NT2/D1 (cell line): Measurements from ENCODE around the gene ROR2.
A peak's percentile ranks its signal among the peaks of the same experiment; 100 is the strongest.

Experiments
- DNase-seq: peaks from one replicate; pipeline ENCODE4 v3.0.0-alpha.2; 2011; ENCODE audit warnings: low read depth, low spot score
- H3K27me3 ChIP-seq: 2 replicates; pipeline ENCODE4 v1.6.0; 2011; ENCODE audit warnings: mild to moderate bottlenecking; ENCODE audit not compliant: insufficient read length, insufficient read depth
- H3K36me3 ChIP-seq: 2 replicates; pipeline ENCODE4 v1.6.1; 2011; ENCODE audit warnings: mild to moderate bottlenecking, low read length, mixed read lengths; ENCODE audit not compliant: insufficient read depth, insufficient read length
- H3K4me1 ChIP-seq: 2 replicates; pipeline ENCODE4 v1.5.1; 2011; ENCODE audit not compliant: insufficient read depth, insufficient read length
- H3K4me3 ChIP-seq: 2 replicates; pipeline ENCODE4 v1.5.1; 2011; ENCODE audit warnings: low read depth; ENCODE audit not compliant: insufficient read length
- H3K9ac ChIP-seq: 2 replicates; pipeline ENCODE4 v1.6.0; 2011; ENCODE audit warnings: low read depth; ENCODE audit not compliant: insufficient read length
- H3K9me3 ChIP-seq: 2 replicates; pipeline ENCODE4 v1.5.1; 2011; ENCODE audit warnings: mild to moderate bottlenecking, low read length; ENCODE audit not compliant: insufficient read depth
- SUZ12 ChIP-seq: IDR thresholded peaks from 2 replicates; pipeline ENCODE4 v1.6.1; 2011; ENCODE audit not compliant: insufficient read length, insufficient read depth; ENCODE audit errors: extremely low read depth
- YY1 ChIP-seq: IDR thresholded peaks from 2 replicates; pipeline ENCODE4 v1.6.1; 2011; ENCODE audit not compliant: insufficient read length, insufficient read depth
- ZNF274 ChIP-seq: IDR thresholded peaks from 2 replicates; pipeline ENCODE4 v1.6.1; 2011; ENCODE audit warnings: mild to moderate bottlenecking, low read depth, low read length

ROR2 gene

DNA sequence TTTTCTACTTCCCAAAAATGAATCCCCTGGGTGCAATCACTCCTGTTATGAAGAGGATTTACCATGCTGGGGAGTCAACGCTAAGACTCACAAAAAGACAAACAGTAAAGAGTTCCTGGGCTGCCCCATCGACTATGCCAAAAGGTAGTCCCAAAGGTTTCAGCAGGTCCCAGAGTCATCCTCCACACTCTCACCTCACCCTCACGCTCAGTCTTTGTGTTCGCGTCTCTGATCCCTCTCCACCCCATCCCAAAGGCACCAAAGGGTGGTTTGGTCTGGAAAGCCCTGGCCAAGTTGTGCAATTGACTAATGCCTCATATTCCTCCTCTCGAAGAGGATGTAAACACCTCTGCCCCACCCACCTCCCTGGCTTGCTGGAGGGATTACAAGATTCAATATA, 286.2 kb downstream of the ROR2 start:
- TF ChIP-seq YY1 = no peak
- no peak for TF ChIP-seq ZNF274
- no peak for TF ChIP-seq SUZ12
- Histone ChIP-seq H3K4me3 (no peak overlapping the region), H3K9me3 (no peaks in the 10 kb centered on the region), H3K36me3 (no peaks in the 10 kb centered on the region), H3K4me1 (peaks cover 2% of the 10 kb centered on the region), H3K9ac (no peak overlapping the region), H3K27me3 (no peaks in the 10 kb centered on the region)
- DNase-seq = no peak

GRCh38 chr9:91661451-91661850, 288.6 kb downstream of the ROR2 start:
- H3K27me3 ChIP-seq = no peaks in the 10 kb centered on the region
- H3K9me3 ChIP-seq = no peaks in the 10 kb centered on the region
- TF ChIP-seq SUZ12 (no peak), ZNF274 (no peak), YY1 (no peak)
- DNase-seq = no peak
- no peaks in the 10 kb centered on the region for H3K36me3 ChIP-seq
- H3K4me3 ChIP-seq = no peak overlapping the region
- peaks cover 2% of the 10 kb centered on the region for H3K4me1 ChIP-seq
- H3K9ac ChIP-seq = no peak overlapping the region

DNA sequence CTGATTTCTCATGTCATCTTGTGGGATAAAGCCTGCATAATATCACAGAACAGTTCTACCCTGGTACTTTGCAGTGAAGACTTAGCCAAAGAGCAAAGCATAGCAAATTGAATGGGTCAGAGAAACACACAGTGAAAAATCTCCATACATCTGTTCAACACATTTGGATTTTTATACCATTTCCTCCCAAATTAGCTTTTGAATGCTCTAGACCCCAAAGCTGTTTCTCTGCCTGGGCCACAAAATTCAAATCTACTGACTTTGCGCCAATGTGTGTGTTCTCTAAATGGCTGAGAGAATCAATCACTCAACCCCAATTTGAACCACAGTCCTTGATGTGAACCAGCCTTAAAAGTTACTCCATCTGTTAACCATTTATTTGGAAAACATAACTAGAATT, 289.5 kb downstream of the ROR2 start:
- no peaks in the 10 kb centered on the region for H3K36me3 ChIP-seq

GRCh38 chr9:91659529-91660495, 290.2 kb downstream of the ROR2 start:
- Histone ChIP-seq H3K36me3 (no peaks in the 10 kb centered on the region), H3K4me1 (peaks cover 2% of the 10 kb centered on the region), H3K9ac (no peak overlapping the region), H3K4me3 (no peak overlapping the region), H3K9me3 (no peaks in the 10 kb centered on the region), H3K27me3 (no peaks in the 10 kb centered on the region)
- no peak for TF ChIP-seq SUZ12
- no peak for TF ChIP-seq YY1
- no peak for TF ChIP-seq ZNF274
- DNase-seq = peak; percentile 11

More for the DNA sequence above, 289.5 kb downstream of the ROR2 start:
- DNase-seq = no peak
- TF ChIP-seq SUZ12 (no peak), YY1 (no peak), ZNF274 (no peak)
- H3K27me3 ChIP-seq = no peaks in the 10 kb centered on the region
- H3K9me3 ChIP-seq = no peaks in the 10 kb centered on the region
- H3K4me3 ChIP-seq = no peak overlapping the region
- H3K4me1 ChIP-seq = peaks cover 2% of the 10 kb centered on the region
- H3K9ac ChIP-seq = no peak overlapping the region

GRCh38 chr9:91658513-91659105, 291.4 kb downstream of the ROR2 start:
- no peak overlapping the region for H3K9ac ChIP-seq
- no peak for DNase-seq
- H3K27me3 ChIP-seq = no peaks in the 10 kb centered on the region
- no peaks in the 10 kb centered on the region for H3K9me3 ChIP-seq
- no peaks in the 10 kb centered on the region for H3K36me3 ChIP-seq
- TF ChIP-seq ZNF274 = no peak
- TF ChIP-seq SUZ12 = no peak
- no peak for TF ChIP-seq YY1
- H3K4me3 ChIP-seq = no peak overlapping the region
- H3K4me1 ChIP-seq = peaks cover 2% of the 10 kb centered on the region

- no peak for DNase-seq
- Histone ChIP-seq H3K4me1 (peaks cover 2% of the 10 kb centered on the region), H3K27me3 (no peaks in the 10 kb centered on the region), H3K9ac (no peak overlapping the region), H3K36me3 (no peaks in the 10 kb centered on the region), H3K4me3 (no peak overlapping the region), H3K9me3 (no peaks in the 10 kb centered on the region)
- TF ChIP-seq SUZ12 = no peak
- no peak for TF ChIP-seq ZNF274
- TF ChIP-seq YY1 = no peak
These were observed 292.5 kb downstream of the ROR2 start for GRCh38 chr9:91657501-91657900.

- no peaks in the 10 kb centered on the region for H3K9me3 ChIP-seq
- H3K4me1 ChIP-seq = peaks cover 2% of the 10 kb centered on the region
- no peaks in the 10 kb centered on the region for H3K36me3 ChIP-seq
- no peak for TF ChIP-seq YY1
- TF ChIP-seq SUZ12 = no peak
- TF ChIP-seq ZNF274 = no peak
- no peak for DNase-seq
- H3K4me3 ChIP-seq = no peak overlapping the region
- no peak overlapping the region for H3K9ac ChIP-seq
- H3K27me3 ChIP-seq = no peaks in the 10 kb centered on the region
These were observed 294.4 kb downstream of the ROR2 start for GRCh38 chr9:91655658-91656057.
